WERI-Rb-1 (cell line): Measurements from ENCODE around the gene ZNF469.

Experiments
- DNase-seq: peaks from one replicate; pipeline ENCODE4 v3.0.0-alpha.2; 2020
- H3K27ac ChIP-seq: fragments of 250-450 bp; sonication (Bioruptor Pico); 2 replicates; pipeline ENCODE4 v1.5.1; 2020; ENCODE audit warnings: mild to moderate bottlenecking, moderate library complexity
- H3K27me3 ChIP-seq: fragments of 250-450 bp; sonication (Bioruptor Pico); 2 replicates; pipeline ENCODE4 v1.5.1; 2021; ENCODE audit warnings: mild to moderate bottlenecking, low read depth, moderate library complexity; ENCODE audit not compliant: insufficient read depth, severe bottlenecking
- H3K36me3 ChIP-seq: fragments of 250-450 bp; sonication (Bioruptor Pico); 2 replicates; pipeline ENCODE4 v1.5.1; 2020; ENCODE audit warnings: mild to moderate bottlenecking, moderate library complexity
- H3K4me3 ChIP-seq: 2 replicates; pipeline ENCODE4 v1.5.1; 2011; ENCODE audit warnings: low read depth, mild to moderate bottlenecking, control low read depth, low read length
- H3K9me3 ChIP-seq: fragments of 250-450 bp; sonication (Bioruptor Pico); 2 replicates; pipeline ENCODE4 v1.5.1; 2021; ENCODE audit warnings: mild to moderate bottlenecking, moderate library complexity; ENCODE audit not compliant: severe bottlenecking
- TF ChIP-seq, protein P1 (sequence below): IDR thresholded peaks from 2 replicates; pipeline ENCODE4 v1.5.1; 2011; ENCODE audit warnings: low read depth, mild to moderate bottlenecking, control low read depth, inconsistent platforms, low read length

Gene ZNF469

DNA sequence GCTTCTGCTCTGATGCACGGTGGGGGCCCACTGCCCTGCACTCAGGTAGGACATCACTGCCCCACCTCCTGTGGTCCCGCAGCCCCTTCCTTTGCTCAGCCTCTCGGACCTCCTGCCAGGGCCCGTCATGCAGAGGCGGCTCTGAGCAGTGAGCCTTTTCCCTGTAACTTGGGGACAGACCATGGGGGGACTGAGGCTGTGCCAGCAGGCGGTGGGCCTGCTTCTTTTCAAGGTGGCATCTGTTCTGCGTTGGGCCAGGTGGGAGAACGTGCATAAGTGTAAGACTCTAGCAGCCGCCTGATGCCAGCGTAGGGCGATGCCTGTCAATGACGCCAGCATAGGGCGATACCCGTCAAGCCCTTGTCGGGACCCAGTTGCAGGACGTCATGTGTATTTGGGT lies 40.3 kb upstream of the ZNF469 start:
- TF ChIP-seq, protein P1, sequence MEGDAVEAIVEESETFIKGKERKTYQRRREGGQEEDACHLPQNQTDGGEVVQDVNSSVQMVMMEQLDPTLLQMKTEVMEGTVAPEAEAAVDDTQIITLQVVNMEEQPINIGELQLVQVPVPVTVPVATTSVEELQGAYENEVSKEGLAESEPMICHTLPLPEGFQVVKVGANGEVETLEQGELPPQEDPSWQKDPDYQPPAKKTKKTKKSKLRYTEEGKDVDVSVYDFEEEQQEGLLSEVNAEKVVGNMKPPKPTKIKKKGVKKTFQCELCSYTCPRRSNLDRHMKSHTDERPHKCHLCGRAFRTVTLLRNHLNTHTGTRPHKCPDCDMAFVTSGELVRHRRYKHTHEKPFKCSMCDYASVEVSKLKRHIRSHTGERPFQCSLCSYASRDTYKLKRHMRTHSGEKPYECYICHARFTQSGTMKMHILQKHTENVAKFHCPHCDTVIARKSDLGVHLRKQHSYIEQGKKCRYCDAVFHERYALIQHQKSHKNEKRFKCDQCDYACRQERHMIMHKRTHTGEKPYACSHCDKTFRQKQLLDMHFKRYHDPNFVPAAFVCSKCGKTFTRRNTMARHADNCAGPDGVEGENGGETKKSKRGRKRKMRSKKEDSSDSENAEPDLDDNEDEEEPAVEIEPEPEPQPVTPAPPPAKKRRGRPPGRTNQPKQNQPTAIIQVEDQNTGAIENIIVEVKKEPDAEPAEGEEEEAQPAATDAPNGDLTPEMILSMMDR = no peak
- DNase-seq = no peak

DNA sequence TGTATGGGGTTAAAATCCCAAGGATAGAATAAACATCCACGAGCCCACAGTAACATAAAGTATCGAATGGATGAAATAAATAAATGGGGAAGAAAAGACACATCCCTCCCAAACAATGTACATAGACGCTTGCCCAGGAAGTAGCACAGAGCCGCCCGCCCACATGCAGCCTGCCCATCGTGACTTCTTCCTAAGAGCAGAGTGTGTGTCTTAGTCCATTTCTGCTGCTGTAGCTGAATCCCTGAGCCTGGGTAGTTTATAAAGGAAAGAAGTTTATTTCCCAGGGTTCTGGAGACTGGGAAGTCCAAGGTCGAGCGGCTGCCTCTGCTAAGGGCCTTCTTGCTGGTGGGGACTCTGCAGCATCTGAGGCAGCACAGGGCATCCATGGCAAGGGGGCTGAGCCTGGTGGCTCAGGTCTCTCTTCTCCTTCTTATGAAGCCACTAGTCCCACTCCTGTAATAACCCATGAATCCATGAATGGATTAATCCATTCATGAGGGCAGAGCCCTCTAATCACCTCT lies 39.4 kb upstream of the ZNF469 start:
- no peaks in the 10 kb centered on the region for H3K9me3 ChIP-seq
- H3K27ac ChIP-seq = no peak overlapping the region
- DNase-seq = no peak
- no peaks in the 10 kb centered on the region for H3K36me3 ChIP-seq
- TF ChIP-seq, protein P1 = no peak
- no peak overlapping the region for H3K4me3 ChIP-seq
- H3K27me3 ChIP-seq = no peaks in the 10 kb centered on the region

More for the DNA sequence above, 40.3 kb upstream of the ZNF469 start:
- no peak overlapping the region for H3K4me3 ChIP-seq
- no peaks in the 10 kb centered on the region for H3K9me3 ChIP-seq
- no peak overlapping the region for H3K27ac ChIP-seq
- no peaks in the 10 kb centered on the region for H3K27me3 ChIP-seq
- H3K36me3 ChIP-seq = no peaks in the 10 kb centered on the region

DNA sequence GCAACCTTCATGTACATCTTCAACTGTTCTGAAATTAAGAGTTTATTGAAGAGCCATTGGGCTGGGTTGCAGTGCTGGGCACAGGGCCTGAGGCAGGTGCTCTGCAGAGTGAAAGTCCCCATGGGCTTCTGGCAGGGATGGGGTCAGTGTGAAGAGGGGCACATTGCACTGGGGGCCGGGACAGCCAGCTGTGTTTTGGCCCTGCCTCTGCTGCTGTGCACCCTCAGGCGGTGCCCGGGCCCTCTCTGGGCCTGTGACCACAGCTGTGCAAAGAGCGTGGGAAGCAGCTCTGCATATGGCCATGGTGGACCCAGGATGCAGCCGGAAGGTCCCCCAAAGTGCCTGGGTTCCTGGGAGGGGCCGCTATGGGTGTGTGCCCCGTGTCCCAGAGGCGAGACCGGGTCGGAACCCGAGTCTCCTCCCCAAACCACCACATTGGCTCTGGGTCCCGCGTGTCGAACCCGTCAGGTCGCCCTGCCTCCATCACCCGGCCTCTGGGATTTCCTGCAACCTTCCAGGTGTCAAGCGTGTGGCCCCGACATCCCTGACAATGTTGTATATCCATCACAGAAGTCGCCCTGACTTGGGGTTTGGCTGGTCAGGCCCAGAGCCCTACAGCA lies 38.2 kb upstream of the ZNF469 start:
- no peak overlapping the region for H3K4me3 ChIP-seq
- H3K27ac ChIP-seq = no peak overlapping the region
- H3K36me3 ChIP-seq = no peaks in the 10 kb centered on the region
- no peaks in the 10 kb centered on the region for H3K9me3 ChIP-seq
- no peaks in the 10 kb centered on the region for H3K27me3 ChIP-seq
- no peak for DNase-seq
- TF ChIP-seq, protein P1 = no peak

DNA sequence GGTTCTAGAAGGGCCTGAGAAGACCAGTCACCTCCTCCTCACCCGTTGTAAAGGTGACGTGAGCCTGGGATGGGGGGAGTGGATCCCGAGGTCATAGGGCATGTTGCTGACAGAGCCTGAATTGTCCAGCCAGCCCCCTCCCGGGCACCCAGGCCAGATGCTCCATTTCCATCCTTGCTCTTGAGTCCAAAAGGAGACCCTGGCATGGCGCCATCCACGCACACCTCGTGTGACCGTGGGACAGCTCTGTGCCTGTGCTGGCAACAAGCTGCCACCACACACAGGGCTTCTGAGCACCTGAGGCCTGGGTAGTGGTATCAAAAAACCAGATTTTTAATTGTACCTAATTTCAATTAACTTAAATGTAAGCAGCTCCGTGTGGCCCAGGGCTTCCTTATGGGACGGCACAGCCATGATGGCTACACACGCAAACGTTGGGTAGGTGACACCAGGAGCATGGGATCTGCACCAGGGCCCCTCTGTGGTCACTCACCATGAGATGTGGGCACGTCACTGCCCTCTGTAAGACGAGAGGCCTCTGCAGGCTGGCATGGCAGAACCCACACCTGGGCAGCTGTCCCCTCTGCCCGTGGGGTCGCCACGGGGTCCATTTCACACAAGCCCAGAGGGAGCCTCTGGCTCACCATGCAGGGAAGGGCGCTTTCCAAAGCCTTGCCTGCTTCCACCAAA lies 37.6 kb upstream of the ZNF469 start:
- TF ChIP-seq, protein P1 = no peak
- Histone ChIP-seq H3K27me3 (no peaks in the 10 kb centered on the region), H3K4me3 (no peak overlapping the region), H3K9me3 (no peaks in the 10 kb centered on the region), H3K27ac (no peak overlapping the region), H3K36me3 (no peaks in the 10 kb centered on the region)
- no peak for DNase-seq

DNA sequence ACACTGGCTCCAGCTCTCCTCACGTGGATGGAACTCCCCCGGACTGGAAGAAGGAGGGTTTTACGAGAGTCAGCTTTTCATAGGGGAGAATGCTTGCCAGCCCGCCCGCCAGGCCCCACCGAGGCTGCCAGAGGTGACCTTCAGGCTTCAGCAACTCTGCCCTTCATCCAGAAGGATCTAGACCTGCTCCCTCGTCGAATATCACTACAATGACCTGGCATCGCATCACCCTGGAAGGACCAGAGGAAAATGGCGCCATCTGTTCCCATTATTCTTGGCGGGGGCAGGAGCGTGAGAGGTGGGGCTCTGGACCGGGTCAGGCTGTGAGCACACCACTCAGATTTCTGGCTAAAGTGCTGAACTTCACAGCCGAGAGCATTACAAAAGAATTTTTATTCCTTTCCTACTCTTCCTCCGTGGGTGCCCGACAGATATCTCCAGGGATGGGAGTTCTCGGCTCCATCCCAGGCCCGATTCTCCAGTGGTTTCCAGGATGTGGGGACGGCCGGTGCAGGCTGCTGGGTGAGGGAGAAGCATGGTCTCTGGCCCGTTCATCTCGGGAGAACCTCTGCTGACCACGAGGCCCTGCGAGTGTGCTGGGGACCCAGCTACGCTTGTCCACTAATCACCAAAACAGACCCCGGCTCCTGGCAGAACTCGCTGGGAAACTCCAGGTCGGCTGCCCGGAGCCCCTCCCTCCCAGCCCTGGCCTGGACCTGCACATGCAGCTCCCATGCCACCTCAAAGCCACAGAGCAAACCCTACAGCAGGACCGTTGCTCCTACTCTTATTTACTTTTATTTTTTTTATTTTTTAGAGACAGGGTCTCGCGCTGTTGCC lies 36.8 kb upstream of the ZNF469 start:
- Histone ChIP-seq H3K4me3 (no peak overlapping the region), H3K9me3 (no peaks in the 10 kb centered on the region), H3K27ac (no peak overlapping the region), H3K36me3 (no peaks in the 10 kb centered on the region), H3K27me3 (no peaks in the 10 kb centered on the region)
- TF ChIP-seq, protein P1 = no peak
- DNase-seq = no peak
